ENCODE measurements around the gene FBXL7.

Gene FBXL7

DNA sequence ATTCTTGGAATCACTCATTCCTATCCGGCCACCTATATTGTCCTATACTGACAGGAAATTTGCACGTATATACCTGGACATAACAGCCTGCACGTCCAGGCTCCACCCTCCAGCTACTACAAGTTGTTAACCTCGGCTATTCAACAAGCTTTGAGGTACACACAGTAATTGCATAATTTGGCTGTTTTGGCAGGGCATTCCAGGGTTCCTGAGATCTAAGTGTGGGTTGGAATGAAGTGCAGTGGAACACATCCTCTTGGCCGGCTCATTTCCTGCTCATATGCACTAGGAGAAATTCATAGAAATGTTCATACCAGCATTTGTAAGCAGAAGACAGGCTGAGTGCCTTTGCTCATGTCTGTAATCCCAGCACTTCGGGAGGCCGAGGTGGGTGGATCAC, 222.3 kb downstream of the FBXL7 start:
- DNase-seq: no peak

DNA sequence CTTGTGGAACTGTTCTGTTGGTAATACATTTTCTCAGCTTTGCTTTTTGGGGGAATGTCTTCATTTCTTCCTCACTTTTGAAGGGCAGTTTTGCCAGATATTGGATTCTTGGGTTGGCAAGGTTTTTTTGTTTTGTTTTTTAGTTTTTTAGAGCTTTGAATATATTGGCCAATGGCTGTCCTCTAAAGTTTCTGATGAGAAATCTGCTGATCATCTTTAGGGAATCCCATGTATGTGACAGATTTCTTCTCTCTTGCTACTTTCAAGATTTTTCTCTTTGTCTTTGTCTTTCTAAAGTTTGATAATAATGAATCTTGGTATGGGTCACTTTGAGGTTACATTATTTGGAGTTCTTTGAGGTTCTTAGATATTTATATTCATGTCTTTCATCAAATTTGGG, 227.4 kb downstream of the FBXL7 start:
- no peak for DNase-seq

DNA sequence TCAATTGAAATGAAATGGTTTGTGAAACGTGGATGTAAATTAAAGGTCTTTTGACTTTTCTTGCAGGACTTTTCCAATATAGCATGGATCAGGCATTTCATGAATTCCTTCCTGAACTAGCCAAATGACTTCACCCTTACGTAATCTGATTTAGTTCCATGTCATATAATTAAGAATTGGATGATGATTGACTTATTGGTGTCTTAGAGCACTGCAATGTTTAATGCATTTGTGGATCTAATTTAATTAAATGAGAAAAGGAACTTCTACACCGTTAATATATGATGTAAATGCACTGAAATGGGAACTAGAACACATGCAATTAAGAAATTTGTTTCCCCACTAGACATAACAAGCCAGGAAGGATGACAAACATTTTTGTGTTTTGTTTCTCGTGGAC, 228.8 kb downstream of the FBXL7 start:
- no peak for DNase-seq

DNA sequence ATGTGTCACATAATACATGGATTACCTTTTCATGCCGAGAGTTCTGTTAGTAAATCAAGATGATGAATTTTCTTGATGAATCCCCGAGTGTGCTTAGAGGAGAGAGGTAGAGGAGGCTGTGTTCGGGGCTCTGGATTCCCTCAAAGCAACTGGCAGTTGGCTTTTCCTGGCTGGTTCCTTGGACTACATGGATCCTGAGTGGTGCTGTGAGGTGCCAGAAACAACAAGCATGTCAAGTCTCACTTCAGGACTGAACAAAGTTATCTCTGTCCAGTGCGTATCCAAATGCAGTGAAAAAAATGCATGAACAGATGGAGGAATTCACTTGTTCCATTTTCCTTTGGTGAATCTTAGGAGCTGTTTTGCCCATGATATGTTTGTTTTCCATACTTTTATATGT, 231.7 kb downstream of the FBXL7 start:
- DNase-seq: no peak

DNA sequence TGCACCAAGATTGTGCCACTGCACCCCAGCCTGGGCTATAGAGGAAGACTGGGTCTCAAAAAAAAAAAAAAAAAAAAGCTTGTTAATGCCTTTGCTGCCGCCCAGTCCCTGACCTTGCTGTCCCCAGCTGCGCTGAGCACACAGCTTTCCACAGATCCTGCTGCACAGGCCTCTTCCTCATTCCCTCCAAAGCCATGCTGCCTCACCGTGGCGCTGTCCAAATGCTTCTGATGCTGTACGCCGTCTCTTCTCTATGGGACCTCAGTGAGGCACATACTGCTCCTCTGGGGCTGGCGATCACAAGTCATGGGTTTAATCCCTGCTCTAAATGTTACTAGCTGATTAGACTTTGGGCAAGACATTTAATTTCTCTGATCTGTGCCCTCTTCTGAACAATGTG, 234.1 kb downstream of the FBXL7 start:
- DNase-seq: no peak

DNA sequence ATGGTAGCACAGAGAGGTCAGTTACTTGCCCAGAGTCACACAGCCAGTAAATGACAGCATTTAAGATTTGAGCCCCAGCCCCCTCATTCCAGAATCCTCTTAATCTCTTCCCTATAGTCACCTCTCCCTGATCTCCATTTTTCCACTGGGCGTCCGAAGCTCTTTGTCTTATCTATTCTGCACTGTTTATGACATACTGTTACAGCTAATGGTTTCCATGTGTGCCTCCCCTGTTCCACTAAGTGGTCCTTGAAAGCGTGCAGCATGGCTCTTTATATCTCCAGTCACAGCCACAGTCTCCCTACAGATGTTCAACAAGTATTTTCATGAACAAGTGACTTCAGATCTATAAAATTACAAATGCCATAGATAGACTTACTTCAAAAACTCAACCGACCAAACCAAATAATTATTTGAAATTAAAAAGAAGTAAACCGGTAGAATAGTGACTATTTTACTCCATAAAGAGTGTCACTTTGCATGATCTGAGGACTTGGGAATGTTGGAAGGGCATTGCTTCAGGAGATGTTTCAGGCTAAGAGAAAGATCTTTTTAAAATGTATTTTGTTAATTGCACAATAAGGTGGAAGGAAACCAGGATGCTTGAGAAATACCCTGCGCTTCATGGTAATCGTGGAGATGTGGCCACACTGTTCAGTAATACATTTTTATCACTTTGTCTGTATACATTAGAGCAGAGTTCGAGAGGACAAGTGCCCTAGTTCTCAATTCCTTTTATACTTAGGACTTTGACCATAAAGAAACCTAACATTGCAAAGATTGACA, 237.2 kb downstream of the FBXL7 start:
- DNase-seq: no peak

DNA sequence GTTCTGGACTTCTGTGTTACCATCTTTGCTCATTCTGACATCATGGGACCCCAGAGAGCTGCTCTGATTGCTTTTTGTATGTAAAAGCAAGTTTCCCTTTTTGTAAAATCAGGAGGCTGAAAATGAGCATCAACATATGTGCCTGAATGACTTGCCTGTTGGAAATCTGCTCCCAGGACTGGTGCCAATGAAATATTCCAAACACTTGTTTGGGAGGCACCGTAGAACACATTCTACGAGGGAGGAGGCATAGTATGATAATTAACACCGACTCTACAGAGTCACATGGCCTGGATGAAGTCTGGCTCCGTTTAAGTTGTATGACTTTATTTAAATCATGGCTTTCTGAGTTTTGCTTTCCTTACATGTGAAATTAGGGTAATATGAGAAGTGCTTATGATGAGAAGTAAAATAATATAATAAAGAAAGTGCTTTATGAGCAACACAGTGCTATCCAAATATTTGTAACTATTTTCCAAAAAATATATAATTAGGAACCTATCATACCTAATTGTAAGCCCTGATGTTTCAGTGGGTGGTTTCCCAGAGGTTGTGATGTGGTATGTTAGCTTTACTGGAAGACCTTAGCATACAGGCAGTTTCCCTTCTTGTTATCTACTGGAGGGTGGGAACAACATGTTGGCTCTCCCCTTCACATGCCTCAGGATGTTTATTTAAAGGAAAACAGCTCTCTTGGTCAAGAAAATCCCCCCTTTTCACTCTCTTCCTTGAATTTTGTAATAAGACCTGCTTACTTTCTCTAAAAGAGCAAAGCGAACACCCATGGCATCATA, 238.1 kb downstream of the FBXL7 start:
- DNase-seq: no peak

DNA sequence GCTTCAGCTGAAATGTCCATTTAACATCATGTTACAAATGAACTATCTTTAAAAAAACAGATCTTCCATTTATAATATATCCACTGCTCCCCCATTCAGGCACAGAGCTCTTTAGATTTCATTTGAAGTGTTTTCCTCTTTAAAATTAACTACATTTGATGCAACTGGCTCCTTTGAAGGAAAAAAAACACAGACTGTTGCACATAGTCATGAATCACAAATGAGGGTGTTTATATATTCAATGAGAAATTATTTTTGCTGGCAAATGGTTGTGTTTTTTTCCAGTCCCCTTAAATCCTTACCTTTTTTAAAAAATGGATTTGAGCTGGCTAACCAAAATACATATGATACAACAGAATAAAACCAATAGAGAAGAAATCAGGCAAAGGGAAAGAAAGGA, 240.4 kb downstream of the FBXL7 start:
- no peak for DNase-seq

DNA sequence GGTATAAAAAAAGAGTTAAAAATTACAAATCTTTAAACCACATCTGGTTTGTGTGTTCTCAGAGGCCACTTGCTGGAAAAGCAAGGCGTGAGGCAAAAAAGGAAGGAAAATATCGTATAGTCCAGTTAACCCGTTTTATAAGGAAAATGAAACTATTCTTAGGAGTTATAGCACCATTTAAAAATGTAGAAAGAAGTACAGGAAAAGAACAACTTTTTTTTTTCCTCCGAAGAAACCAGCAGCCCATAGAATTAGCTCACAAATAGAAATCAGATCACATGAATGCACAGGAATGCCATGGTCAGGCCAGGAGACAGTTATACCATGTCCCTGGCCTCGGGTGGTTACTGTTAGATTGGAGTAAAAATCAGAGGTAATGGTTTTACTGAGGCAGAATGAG, 241.6 kb downstream of the FBXL7 start:
- no peak for DNase-seq

DNA sequence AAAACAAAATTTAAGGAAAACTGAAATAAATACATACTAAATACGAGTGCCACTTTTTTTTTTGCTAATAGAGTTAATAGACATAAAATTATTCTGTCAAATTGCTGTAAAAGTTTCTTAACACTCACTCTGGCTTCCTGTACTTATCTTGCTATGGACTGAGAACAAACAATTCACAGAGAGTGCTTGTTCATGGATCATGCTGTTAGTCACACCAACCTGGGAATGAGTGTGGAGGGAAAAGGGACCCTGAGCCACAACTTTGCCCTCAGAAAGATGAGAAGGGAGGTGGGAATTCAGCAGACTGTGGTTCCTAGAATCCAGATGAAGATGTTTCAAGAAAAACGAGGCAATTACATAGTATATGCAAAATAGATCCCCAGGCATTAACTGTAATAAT, 246.9 kb downstream of the FBXL7 start:
- DNase-seq: no peak

DNA sequence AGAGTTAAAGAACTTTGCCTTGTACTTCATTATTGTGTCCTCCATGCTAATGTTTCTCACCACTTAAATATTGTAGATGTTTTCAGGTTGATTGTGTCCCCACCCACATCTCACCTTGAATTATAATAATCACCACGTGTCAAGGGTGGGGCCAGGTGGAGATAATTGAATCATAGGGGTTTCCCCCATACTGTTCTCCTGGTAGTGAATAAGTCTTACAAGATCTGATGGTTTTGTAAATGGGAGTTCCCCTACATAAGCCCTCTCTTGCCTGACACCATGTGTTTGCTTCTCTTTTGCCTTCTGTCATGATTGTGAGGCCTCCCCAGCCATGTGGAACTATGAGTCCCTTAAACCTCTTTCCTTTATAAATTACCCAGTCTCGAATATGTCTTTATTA, 248.3 kb downstream of the FBXL7 start:
- no peak for DNase-seq

DNA sequence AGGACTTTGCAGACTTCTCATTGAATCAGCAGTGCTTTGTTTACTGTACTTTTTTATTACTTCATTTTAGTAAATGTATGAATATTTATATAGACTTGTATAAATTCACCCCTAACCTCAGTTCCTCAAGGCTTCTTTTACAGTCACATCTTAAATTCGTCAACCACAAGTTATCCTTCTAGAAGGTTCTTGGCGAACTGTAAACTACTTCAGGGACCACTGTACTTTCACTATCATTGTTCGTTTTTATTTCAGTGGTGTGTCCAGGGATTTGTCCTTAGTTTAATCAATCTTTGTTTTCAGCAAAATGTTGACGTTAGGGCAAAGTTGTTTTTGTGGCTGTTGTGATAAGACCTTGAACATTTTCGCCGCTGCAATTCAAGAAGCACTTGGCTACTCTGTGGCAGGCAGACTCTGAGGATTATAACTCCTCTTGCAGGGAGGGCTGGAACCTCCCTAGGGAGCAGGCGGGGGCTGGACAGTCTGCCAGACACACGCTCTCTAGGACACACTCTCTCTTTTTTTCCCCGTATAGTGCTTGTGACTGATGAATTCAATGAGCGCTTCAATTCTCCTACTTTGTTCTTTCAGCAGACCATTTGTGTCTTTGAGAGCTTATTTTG, 252.8 kb downstream of the FBXL7 start:
- DNase-seq: no peak

DNA sequence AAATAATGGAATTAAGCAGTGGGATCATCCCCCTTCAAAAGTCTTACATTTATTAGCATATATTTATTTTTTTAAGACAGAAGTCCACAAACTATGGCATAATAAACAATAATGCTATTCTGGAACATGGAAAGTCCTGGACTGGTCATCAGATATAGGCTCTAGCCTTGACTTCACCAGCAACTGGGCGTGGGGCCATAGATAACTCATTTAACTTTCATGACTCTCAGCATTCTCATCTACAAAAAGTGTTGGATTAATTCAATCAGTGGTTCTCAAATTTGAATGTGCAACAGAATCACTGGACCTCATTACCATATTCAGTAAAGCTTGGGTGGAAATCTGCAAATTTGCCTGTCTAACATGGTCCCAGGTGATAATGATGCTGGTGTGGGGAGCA, 253.8 kb downstream of the FBXL7 start:
- DNase-seq: no peak

DNA sequence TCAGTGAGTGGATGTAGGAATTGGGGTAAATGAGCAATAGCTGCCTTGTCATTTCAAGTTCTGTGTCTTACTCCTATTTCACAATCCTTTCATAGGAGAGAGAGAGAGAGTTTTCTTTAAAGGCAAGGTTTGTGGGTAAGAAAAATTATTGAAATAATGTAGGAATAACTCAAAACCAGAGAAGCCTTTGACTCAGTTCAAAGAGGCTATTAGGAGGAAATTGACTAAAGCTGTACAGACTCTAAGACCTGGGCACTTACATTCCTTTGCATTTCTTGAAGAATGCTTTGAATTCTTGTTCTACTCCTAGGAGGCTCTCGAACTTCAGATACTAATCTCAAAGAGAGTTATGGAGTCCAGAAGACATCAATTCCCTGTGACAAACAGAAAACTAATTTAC, 257.1 kb downstream of the FBXL7 start:
- DNase-seq: no peak

DNA sequence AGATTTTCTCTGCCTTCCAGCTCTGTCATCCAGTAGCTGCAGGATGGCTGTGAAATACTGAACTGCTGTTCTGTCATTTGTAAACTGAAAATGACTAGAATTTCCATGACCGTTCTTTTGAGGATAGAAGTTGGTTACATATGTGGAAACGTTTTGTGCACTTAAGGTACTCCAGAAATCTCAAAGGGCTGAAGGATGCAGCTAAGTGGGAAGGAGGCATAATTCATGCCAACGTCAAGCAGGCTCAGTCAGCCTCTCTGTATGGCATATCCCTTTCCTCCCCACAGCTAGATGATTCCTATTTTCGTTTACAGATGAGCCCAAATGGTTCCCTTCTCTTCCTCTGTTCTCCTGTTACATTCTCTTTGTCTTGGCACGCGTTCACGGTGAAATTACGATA, 257.6 kb downstream of the FBXL7 start:
- DNase-seq: no peak

DNA sequence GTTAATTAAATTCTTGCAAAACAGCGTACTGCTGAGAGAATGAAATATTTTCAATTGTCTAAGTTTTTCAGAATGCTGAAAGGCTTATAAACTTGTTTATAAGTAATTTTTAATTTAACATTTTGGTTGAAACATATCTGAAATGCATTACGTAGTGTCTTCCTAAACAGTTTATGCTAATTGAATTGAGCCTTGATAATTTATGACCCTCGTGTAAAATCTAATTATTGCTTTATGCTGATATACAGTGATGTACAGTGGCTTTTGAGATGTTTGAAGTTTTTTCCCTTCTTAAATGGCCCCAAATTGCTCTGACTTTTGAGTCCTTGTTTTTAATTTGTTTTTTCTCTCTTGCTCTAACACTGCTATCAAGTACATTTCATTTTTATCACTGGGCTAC, 262.7 kb downstream of the FBXL7 start:
- DNase-seq: no peak

DNA sequence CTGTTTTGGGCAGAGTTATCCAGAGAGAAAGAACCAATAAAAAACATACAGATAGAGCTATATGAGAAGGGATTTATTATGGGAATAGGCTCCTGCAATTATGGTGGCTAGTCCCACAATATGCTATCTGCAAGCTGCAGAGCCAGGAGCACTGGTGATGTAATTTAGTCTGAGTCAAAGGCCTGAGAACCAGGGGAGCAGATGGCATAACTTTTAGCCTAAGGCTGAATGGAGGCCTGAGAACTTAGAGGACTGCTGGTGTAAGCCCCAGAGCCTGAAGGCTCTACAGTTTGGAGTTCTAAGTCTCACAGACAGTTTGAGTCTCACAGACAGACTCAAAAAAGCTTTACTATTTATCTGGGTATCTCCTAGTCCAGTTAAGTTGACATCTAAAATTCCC, 263.8 kb downstream of the FBXL7 start:
- no peak for DNase-seq

DNA sequence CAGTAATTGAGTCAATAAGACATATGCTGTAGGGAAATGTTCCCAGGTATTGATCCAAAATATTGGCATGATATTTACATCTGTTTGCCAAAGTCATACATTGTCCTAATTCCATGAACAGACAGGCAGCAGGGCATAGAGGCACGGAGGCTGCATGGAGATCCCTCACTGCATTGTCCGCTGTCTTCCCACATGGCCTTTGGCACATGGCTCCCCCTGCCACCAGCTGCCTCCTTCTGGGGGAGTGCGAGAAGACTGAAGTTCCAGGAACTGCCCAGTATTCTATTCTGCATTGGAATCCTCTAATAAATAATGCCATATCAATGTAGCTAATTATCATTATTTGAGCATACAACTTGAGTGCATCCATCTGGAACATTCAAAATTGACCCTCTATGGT, 269.0 kb downstream of the FBXL7 start:
- no peak for DNase-seq

DNA sequence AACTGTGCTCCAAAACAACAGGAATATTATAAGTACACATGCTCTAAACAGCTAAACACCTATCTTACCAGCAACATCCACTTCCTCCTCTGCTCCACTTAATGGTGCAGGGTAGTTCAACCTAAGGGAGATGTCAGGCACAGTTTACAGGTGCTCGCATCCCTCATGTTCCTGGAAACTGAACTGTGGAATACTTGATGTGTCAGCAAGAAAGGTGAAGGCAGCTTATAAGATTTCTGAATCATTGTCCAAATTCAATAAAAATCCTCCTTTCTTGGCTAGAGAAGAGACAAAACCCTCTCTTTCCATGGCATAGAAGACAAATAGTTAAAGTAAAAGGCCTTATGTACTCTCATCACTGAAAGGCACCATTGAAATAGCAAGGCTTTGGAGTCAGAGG, 272.2 kb downstream of the FBXL7 start:
- no peak for DNase-seq

DNA sequence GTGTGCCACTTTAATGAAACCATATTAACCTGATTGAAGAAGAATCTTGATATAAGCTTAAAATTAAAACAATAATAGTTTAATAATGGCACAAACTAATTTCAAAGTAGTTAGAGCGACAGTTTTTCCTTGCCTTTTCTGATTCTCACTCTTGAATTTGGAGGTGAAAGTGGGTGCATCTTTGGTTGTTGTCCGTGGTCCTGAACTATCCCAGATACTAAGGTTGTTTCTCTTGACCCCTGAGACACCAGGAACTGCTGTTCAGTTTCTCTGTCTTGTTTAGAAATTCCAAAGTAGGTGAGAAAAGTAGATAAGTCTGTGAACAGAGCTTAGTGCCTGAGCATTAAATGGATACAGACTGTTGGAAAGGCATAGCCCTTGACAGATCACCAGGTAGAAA, 274.7 kb downstream of the FBXL7 start:
- no peak for DNase-seq

DNA sequence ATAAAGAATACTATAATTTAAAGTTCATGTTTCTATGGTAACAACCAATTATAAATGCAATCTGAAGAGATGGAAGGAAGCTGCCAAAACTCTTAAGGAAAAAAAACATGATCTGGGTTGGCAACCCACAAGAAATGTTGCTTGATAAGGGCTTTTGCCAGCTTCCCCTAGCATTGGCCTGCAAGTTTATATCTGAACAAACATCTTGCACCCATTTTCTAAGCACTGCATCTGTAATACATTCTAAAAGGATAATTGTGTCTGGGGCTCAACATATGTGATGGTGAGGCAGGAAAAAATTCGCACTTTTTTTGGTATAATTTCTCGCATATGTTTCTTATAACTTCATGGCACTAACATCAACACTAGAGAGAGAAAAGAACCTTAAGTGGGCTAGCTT, 276.4 kb downstream of the FBXL7 start:
- DNase-seq: no peak

DNA sequence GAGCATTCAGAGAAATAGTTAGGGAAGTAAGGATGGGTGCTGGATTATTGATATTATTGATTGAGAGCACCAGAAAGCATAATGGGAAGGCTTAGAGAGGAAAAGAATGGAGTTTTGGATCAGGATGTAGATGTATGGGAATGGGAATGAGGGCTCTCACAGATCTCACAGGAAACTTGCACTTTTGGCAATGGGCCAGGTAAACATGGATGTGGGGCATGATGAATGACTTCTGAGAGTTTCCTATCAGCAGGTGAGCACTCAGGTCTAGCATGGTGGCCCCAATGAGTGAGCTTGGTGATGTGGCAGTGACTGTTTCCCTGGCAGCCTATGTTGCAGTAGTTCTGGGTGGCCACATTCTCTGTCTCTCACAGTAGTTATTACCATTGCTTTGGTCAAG, 283.8 kb downstream of the FBXL7 start:
- DNase-seq: no peak

DNA sequence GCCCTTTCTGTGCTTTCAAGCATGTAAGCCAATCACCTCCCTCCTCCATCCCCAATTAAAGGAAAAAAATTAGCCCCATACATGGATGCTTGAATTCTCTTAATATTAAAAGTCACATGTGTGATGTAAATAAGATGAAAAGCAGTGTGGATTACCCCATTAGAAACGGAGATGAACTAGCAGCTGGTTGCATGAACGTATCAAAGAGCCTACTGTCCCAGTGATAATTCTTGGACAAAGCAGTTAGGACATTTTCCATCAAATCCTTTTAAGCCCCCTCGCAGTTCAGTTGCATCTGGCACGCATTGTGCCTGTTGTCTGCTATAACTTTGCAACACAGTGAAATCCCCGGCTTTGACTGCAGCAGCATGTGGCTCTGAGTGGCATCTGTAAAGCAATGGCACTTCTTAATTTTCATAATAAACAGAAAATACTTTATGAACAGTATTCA, 285.6 kb downstream of the FBXL7 start:
- no peak for DNase-seq

DNA sequence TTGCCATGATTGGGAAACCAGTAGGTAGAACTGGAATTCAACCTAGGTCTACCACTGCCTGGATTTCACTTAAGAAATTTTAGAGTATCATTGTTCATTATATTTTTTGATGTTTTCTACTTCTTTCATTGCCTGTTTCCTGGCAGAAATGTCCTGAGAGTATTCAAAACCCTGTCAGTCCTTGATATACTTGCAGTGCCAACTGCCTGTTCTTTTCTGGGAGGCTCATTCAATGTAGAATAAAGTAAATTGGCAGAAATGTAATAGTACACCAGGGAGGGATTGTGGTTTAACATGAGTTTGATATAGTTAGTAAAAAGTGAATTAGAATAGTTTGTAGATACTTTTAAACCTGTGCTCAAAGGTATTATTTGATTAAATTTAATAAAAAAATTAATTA, 286.3 kb downstream of the FBXL7 start:
- DNase-seq: no peak
